Measurements from ENCODE around the gene FUT4.
"Not testable (repeated sequence)": the region's sequence is repeated elsewhere in the genome, so short reads cannot be mapped to it uniquely, and the experiment has no call there.

The FUT4 gene

GRCh38 chr11:94568717-94569116 is 25.0 kb downstream of the FUT4 start:
- no peak for DNase-seq

GRCh38 chr11:94572975-94573374 is 29.3 kb downstream of the FUT4 start:
- DNase-seq, result not testable (repeated sequence)

GRCh38 chr11:94574193-94574961 is 30.7 kb downstream of the FUT4 start:
- DNase-seq, result no peak

GRCh38 chr11:94576306-94576705 is 32.6 kb downstream of the FUT4 start:
- DNase-seq, result no peak

- DNase-seq, result no peak
Measured at GRCh38 chr11:94577841-94578240, 34.1 kb downstream of the FUT4 start.

GRCh38 chr11:94581926-94582325 is 38.2 kb downstream of the FUT4 start:
- DNase-seq, result no peak

GRCh38 chr11:94583213-94583865 is 39.6 kb downstream of the FUT4 start:
- DNase-seq, result no peak

- DNase-seq, result no peak
Measured at GRCh38 chr11:94583866-94584500, 40.3 kb downstream of the FUT4 start.

- DNase-seq, result no peak
Measured at GRCh38 chr11:94584978-94585377, 41.3 kb downstream of the FUT4 start.

GRCh38 chr11:94585399-94585798 is 41.7 kb downstream of the FUT4 start:
- DNase-seq, result no peak

- DNase-seq, result no peak
Measured at GRCh38 chr11:94586546-94586945, 42.8 kb downstream of the FUT4 start.

GRCh38 chr11:94586978-94587377 is 43.3 kb downstream of the FUT4 start:
- no peak for DNase-seq

- DNase-seq, result no peak
Measured at GRCh38 chr11:94588366-94588942, 44.7 kb downstream of the FUT4 start.

GRCh38 chr11:94590352-94591041 is 46.8 kb downstream of the FUT4 start:
- no peak for DNase-seq

- no peak for DNase-seq
Measured at GRCh38 chr11:94593030-94593429, 49.3 kb downstream of the FUT4 start.

- no peak for DNase-seq
Measured at GRCh38 chr11:94595076-94595475, 51.4 kb downstream of the FUT4 start.

- no peak for DNase-seq
Measured at GRCh38 chr11:94597896-94598295, 54.2 kb downstream of the FUT4 start.
